Measurements from ENCODE around the gene LRRC7.

DNA sequence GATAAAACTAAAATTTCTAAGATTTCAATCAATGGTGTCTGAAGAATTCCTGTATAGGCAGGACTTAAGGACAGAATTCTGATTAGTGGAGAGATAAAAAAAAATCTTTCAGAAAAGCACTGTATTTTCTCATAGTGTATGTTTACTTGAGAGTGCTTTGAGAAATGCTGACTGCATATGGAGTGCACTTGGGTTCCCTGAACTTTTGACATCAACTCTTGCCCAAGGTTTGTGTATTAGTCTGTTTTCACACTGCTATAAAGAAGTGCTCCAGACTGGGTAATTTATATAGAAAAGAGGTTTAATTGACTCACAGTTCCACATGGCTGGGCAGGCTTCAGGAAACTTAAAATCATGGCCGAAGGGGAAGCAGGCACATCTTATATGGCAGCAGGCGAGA, 362.7 kb downstream of the LRRC7 start:
- TF ChIP-seq, protein P1, sequence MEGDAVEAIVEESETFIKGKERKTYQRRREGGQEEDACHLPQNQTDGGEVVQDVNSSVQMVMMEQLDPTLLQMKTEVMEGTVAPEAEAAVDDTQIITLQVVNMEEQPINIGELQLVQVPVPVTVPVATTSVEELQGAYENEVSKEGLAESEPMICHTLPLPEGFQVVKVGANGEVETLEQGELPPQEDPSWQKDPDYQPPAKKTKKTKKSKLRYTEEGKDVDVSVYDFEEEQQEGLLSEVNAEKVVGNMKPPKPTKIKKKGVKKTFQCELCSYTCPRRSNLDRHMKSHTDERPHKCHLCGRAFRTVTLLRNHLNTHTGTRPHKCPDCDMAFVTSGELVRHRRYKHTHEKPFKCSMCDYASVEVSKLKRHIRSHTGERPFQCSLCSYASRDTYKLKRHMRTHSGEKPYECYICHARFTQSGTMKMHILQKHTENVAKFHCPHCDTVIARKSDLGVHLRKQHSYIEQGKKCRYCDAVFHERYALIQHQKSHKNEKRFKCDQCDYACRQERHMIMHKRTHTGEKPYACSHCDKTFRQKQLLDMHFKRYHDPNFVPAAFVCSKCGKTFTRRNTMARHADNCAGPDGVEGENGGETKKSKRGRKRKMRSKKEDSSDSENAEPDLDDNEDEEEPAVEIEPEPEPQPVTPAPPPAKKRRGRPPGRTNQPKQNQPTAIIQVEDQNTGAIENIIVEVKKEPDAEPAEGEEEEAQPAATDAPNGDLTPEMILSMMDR (IDR thresholded peaks at IDR 0.05; ENCODE audit: poor library complexity) = no peak
- TF ChIP-seq EZH2 (IDR thresholded peaks at IDR 0.05; ENCODE audit: borderline replicate concordance) (no peak), EZH2phosphoT487 (IDR thresholded peaks at IDR 0.05; ENCODE audit: low read depth, severe bottlenecking, unreplicated experiment) (no peak)
